ENCODE data around the gene TUSC1. TPM values are rescaled to one million over a fixed set of nuclear protein-coding genes. Genes with fewer than 3 reads are reported as not detected.

TUSC1 gene
- polyA plus RNA-seq, 1 experiment = 4.6 TPM

DNA sequence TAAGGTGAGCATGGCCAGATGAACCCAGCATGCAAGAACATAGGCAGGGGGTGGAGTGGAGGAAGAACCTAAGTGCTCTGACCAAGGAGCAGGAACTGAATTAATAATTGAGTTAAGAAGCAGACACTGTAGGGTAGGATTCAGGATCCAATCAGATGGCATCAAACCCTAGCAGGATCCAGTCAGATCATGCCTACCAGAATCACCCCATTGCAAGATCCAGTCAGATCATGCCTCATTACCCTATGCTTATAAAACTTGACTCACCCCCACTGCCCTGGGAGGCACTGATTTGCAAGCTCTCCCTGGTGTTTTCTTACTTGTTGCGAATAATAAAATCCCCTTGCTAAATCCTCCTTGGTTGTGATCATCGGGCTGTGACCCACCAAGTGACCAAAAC lies 19.7 kb downstream of the TUSC1 start:
- Histone ChIP-seq H3K27me3 (ENCODE audit: control insufficient read depth, insufficient read depth, low read length) (no peaks in the 10 kb centered on the region), H3K36me3 (ENCODE audit: control insufficient read depth, insufficient read depth, low read length) (no peaks in the 10 kb centered on the region), H3K4me3 (ENCODE audit: low read depth, low read length) (no peak overlapping the region)
- ChIA-PET CTCF (no interaction called here), POLR2A (no interaction called here)
- no peak for DNase-seq (ENCODE audit: low read depth)
- TF ChIP-seq, protein P1, sequence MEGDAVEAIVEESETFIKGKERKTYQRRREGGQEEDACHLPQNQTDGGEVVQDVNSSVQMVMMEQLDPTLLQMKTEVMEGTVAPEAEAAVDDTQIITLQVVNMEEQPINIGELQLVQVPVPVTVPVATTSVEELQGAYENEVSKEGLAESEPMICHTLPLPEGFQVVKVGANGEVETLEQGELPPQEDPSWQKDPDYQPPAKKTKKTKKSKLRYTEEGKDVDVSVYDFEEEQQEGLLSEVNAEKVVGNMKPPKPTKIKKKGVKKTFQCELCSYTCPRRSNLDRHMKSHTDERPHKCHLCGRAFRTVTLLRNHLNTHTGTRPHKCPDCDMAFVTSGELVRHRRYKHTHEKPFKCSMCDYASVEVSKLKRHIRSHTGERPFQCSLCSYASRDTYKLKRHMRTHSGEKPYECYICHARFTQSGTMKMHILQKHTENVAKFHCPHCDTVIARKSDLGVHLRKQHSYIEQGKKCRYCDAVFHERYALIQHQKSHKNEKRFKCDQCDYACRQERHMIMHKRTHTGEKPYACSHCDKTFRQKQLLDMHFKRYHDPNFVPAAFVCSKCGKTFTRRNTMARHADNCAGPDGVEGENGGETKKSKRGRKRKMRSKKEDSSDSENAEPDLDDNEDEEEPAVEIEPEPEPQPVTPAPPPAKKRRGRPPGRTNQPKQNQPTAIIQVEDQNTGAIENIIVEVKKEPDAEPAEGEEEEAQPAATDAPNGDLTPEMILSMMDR (IDR thresholded peaks at IDR 0.05; ENCODE audit: insufficient read depth, low read depth, low read length) = no peak

DNA sequence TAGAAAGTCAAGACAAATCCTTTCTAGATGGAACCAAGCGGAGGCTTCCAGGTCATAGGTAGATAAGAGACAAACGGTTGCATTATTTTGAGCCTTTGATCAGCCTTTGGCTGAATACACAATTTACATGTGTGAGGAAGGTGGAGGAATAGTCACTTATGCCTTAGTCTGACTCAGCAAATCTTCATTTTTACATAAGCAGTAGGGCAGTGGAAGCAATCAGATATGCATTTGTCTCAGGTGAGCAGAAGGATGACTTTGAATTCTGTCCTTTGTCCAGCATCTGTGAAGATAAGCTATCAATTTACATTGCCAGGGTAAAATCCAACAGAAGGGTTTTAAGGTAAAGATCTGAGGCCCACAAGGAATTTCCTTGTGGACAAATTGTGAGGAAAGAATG lies 23.8 kb downstream of the TUSC1 start:
- CTCF ChIA-PET = interaction anchor here (0.8 kb wide), 1 partner anchor 14 kb away, joined by 3 read pairs; no protein-coding TSS in a partner anchor

DNA sequence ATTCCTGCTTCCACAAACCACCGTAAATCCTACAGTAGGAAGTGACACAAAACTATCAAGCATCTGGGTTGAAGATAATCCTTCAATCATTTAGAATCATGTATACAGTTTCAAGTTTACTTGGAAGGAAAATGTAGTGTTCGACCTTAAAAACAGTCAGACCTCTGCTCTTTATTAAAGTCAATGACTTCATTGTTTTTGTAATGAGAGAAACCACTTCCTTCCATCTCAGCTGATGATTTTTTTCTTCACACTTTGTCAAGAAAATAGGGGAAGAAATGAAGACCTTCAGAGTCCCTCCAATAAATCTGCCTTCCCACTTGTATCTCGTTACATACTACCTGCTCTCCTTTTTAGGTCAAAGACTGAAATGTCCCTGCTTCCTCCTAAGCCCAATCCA lies 30.1 kb downstream of the TUSC1 start:
- POLR2A ChIA-PET = no interaction called here

More for the DNA sequence above, 23.8 kb downstream of the TUSC1 start:
- POLR2A ChIA-PET = no interaction called here
- Histone ChIP-seq H3K36me3 (ENCODE audit: control insufficient read depth, insufficient read depth, low read length) (no peaks in the 10 kb centered on the region), H3K4me3 (ENCODE audit: low read depth, low read length) (no peak overlapping the region), H3K27me3 (ENCODE audit: control insufficient read depth, insufficient read depth, low read length) (no peaks in the 10 kb centered on the region)
- DNase-seq (ENCODE audit: low read depth) = no peak
- TF ChIP-seq, protein P1 (IDR thresholded peaks at IDR 0.05; ENCODE audit: insufficient read depth, low read depth, low read length) = no peak

DNA sequence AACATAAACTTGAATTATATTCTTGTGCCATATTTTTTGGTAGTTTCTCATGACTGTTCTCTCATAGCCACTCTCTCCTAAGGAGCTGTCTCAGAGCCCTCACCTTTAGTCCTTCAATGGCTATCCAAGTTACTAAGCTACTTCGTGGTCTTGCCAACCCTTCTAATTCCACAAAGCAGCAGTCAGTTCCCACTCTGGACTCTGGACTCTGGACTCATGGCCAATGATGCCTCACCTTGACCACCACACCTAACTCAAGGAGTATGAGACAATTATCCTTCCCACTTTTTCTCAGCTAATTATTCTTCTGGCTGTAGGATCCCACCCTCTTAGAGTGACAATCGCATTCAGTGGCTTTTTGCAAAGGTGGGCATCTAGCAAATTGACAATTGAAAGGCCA lies 42.2 kb downstream of the TUSC1 start:
- TF ChIP-seq, protein P1 (IDR thresholded peaks at IDR 0.05; ENCODE audit: insufficient read depth, low read depth, low read length) = no peak
- DNase-seq (ENCODE audit: low read depth) = no peak
- Histone ChIP-seq H3K27me3 (ENCODE audit: control insufficient read depth, insufficient read depth, low read length) (no peaks in the 10 kb centered on the region), H3K4me3 (ENCODE audit: low read depth, low read length) (no peak overlapping the region), H3K36me3 (ENCODE audit: control insufficient read depth, insufficient read depth, low read length) (no peaks in the 10 kb centered on the region)
- ChIA-PET CTCF (interaction anchor here (0.7 kb wide), 1 partner anchor 48 kb away, joined by 3 read pairs; no protein-coding TSS in a partner anchor), POLR2A (no interaction called here)

More for the DNA sequence above, 30.1 kb downstream of the TUSC1 start:
- TF ChIP-seq, protein P1 (IDR thresholded peaks at IDR 0.05; ENCODE audit: insufficient read depth, low read depth, low read length) = no peak
- Histone ChIP-seq H3K36me3 (ENCODE audit: control insufficient read depth, insufficient read depth, low read length) (no peaks in the 10 kb centered on the region), H3K27me3 (ENCODE audit: control insufficient read depth, insufficient read depth, low read length) (no peaks in the 10 kb centered on the region), H3K4me3 (ENCODE audit: low read depth, low read length) (no peak overlapping the region)
- CTCF ChIA-PET = no interaction called here
- DNase-seq (ENCODE audit: low read depth) = no peak

DNA sequence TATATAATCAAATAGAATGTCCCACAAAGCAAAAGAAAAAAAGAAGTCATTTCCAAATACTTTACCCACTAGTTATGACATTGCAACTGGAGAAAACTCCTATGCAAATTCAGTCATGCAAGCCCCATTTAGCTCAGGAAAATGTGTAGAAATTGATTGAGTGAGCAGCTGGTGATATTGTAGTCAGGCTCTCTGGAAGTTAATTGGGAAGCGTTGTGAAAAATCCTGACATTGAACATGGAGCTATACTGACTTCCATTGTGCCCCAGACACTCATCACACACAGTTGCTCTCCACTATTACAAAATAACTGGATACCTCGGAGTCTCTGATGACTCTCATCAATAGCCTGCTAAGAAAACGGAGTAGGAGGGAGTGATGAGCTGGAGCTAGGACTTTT lies 49.0 kb downstream of the TUSC1 start:
- ChIA-PET POLR2A (no interaction called here), CTCF (no interaction called here)
- Histone ChIP-seq H3K27me3 (ENCODE audit: control insufficient read depth, insufficient read depth, low read length) (no peaks in the 10 kb centered on the region), H3K36me3 (ENCODE audit: control insufficient read depth, insufficient read depth, low read length) (no peaks in the 10 kb centered on the region), H3K4me3 (ENCODE audit: low read depth, low read length) (no peak overlapping the region)
- no peak for DNase-seq (ENCODE audit: low read depth)
- TF ChIP-seq, protein P1 (IDR thresholded peaks at IDR 0.05; ENCODE audit: insufficient read depth, low read depth, low read length) = no peak
